ENCODE data around the gene IGSF23. TPM values are rescaled to one million over a fixed set of nuclear protein-coding genes. Genes with fewer than 3 reads are reported as not detected.

IGSF23 gene
- total and polyA plus RNA-seq, 2 donors (not counting 1 experiment from before 2014, with no cell fraction given), result not detected

DNA sequence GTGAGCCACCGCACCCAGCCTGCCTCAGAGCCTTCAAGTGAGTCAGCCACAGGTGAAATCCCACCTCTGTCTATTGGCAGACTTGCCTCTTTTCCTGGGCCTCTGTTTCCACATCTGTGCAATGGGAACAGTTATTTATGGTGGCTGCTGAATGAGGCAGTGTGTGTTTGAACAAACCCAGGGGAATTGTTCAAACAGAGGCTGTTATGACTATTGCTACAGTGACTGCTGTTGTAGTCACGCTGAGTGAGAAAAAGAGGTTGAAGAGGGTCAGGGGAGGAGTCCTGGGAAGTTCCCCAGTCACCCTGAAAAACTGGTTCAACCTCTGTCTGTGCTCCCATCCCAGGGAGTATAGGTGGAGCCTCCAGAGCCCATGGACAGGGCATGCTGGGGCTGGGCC is 58.0 kb downstream of the IGSF23 start, which contains the start of gene CEACAM19:
CEACAM19 (plus strand) TSS at position 83 of the 400 bp plus-strand sequence. CDS start 450 bp downstream, outside the sequence.
- intact Hi-C loops (cut with micrococcal nuclease), result no loop called here
- H3K79me2 ChIP-seq (ENCODE audit: control insufficient read depth, insufficient read depth, low read length), result no peaks in the 10 kb centered on the region
- 78% methylated on average over 2 of the region's 2 CpGs for WGBS (ENCODE audit: insufficient coverage)
- H2AFZ ChIP-seq (ENCODE audit: insufficient read depth, low read depth, low read length, poor library complexity, severe bottlenecking), result no peak within 1 kb of the TSS
- H3K4me1 ChIP-seq (ENCODE audit: control insufficient read depth in 2 of 2, insufficient read depth in 2 of 2, low read length in 2 of 2), result no peaks in the 10 kb centered on the region
- Mint-ChIP-seq H3K27ac (no peak within 1 kb of the TSS), H3K27me3 (peaks cover 5% of the 10 kb centered on the region), H3K4me3 (no peak within 1 kb of the TSS), H3K4me1 (no peaks in the 10 kb centered on the region), H3K9me3 (ENCODE audit: insufficient read depth) (peaks cover 2% of the 10 kb centered on the region)
- no peak within 1 kb of the TSS for H3K9ac ChIP-seq (ENCODE audit: low read length)
- ATAC-seq (ENCODE audit: low read depth), result no peak
- H3K27ac ChIP-seq (ENCODE audit: low read length in 2 of 2), result no peak within 1 kb of the TSS
- CTCF ChIA-PET, result interaction anchor here (1.4 kb wide), 1 partner anchor 14 kb away, joined by 3 read pairs; no protein-coding TSS in a partner anchor
- H3K36me3 ChIP-seq (replicated peaks in 1 of 2; ENCODE audit: control extremely low read depth in 1 of 2, control insufficient read depth in 1 of 2, extremely low read depth in 1 of 2, insufficient read depth in 2 of 2, low read length in 1 of 2), result no peaks in the 10 kb centered on the region
- H3K9me3 ChIP-seq (ENCODE audit: control extremely low read depth in 1 of 3, control insufficient read depth in 2 of 3, insufficient read depth in 1 of 3, low read length in 2 of 3), result peaks cover 0 to 8% (median 0%) of the 10 kb centered on the region in 3 donors
- no peak for TF ChIP-seq EZH2 (IDR thresholded peaks at IDR 0.05; ENCODE audit: borderline replicate concordance, insufficient read depth, low read depth, low read length, poor library complexity, severe bottlenecking)
- TF ChIP-seq CTCF (IDR thresholded peaks at IDR 0.05), result no peak
- no peaks in the 10 kb centered on the region for H3K27me3 ChIP-seq (replicated peaks in 1 of 4; ENCODE audit: control extremely low read depth in 1 of 4, control insufficient read depth in 3 of 4, insufficient read depth in 4 of 4, low read length in 3 of 4)
- POLR2A ChIA-PET, result no interaction called here
- H3K4me3 ChIP-seq (ENCODE audit: control extremely low read depth in 1 of 5, extremely low read depth in 1 of 5, insufficient read depth in 1 of 5, low read depth in 2 of 5, low read length in 4 of 5), result no peak within 1 kb of the TSS
- no peaks in the 10 kb centered on the region for H4K20me1 ChIP-seq (ENCODE audit: control insufficient read depth, insufficient read depth, low read length, poor library complexity, severe bottlenecking)
- no peak within 1 kb of the TSS for H3K4me2 ChIP-seq (replicated peaks; ENCODE audit: low read depth, low read length, poor library complexity, severe bottlenecking)
- no peak for DNase-seq

DNA sequence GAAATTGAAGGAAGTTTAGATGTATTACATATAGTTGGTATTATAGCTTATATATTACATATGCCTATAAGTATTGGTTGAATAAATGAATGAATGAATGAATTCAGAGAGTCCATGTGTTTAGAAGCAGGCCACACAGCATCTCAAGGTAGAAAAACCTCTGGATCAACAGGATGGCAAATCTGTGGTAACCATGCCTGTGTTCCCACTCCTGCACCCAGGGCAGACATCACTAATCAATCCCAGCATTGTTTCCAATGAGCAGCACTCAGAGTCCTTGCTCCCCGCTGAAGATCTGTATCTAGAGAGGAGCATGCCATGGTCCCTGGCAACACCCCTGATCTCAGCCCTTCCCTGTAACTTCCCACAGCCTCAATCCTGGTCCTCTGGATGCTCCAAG is 58.9 kb downstream of the IGSF23 start:
- Histone ChIP-seq H3K27me3 (replicated peaks in 1 of 4; ENCODE audit: control extremely low read depth in 1 of 4, control insufficient read depth in 3 of 4, insufficient read depth in 4 of 4, low read length in 3 of 4) (no peaks in the 10 kb centered on the region), H3K4me2 (replicated peaks; ENCODE audit: low read depth, low read length, poor library complexity, severe bottlenecking) (no peak overlapping the region), H3K27ac (ENCODE audit: low read length in 2 of 2) (no peak overlapping the region), H3K4me1 (ENCODE audit: control insufficient read depth in 2 of 2, insufficient read depth in 2 of 2, low read length in 2 of 2) (no peaks in the 10 kb centered on the region), H3K9me3 (ENCODE audit: control extremely low read depth in 1 of 3, control insufficient read depth in 2 of 3, insufficient read depth in 1 of 3, low read length in 2 of 3) (peaks cover 0 to 8% (median 0%) of the 10 kb centered on the region in 3 donors), H3K4me3 (ENCODE audit: control extremely low read depth in 1 of 5, extremely low read depth in 1 of 5, insufficient read depth in 1 of 5, low read depth in 2 of 5, low read length in 4 of 5) (no peak overlapping the region), H3K9ac (ENCODE audit: low read length) (no peak overlapping the region), H4K20me1 (ENCODE audit: control insufficient read depth, insufficient read depth, low read length, poor library complexity, severe bottlenecking) (no peaks in the 10 kb centered on the region), H3K36me3 (replicated peaks in 1 of 2; ENCODE audit: control extremely low read depth in 1 of 2, control insufficient read depth in 1 of 2, extremely low read depth in 1 of 2, insufficient read depth in 2 of 2, low read length in 1 of 2) (no peaks in the 10 kb centered on the region), H2AFZ (ENCODE audit: insufficient read depth, low read depth, low read length, poor library complexity, severe bottlenecking) (no peak overlapping the region), H3K79me2 (ENCODE audit: control insufficient read depth, insufficient read depth, low read length) (no peaks in the 10 kb centered on the region)
- ATAC-seq (ENCODE audit: low read depth), result no peak
- intact Hi-C loops (cut with micrococcal nuclease), result no loop called here
- CTCF ChIA-PET, result interaction anchor here (0.9 to 1.4 kb wide), 2 partner anchors 15 to 17 kb away, joined by 3 read pairs; no protein-coding TSS in a partner anchor
- H3K9me3 Mint-ChIP-seq (ENCODE audit: insufficient read depth), result peaks cover 2% of the 10 kb centered on the region
- WGBS (ENCODE audit: insufficient coverage), result 83% methylated on average over 1 of the region's 1 CpG
- no peak for TF ChIP-seq CTCF (IDR thresholded peaks at IDR 0.05)
- no peak for TF ChIP-seq EZH2 (IDR thresholded peaks at IDR 0.05; ENCODE audit: borderline replicate concordance, insufficient read depth, low read depth, low read length, poor library complexity, severe bottlenecking)
- H3K4me3 Mint-ChIP-seq, result no peak overlapping the region
- no peak for DNase-seq
- POLR2A ChIA-PET, result no interaction called here
- H3K4me1 Mint-ChIP-seq, result no peaks in the 10 kb centered on the region
- H3K27ac Mint-ChIP-seq, result no peak overlapping the region
- H3K27me3 Mint-ChIP-seq, result peaks cover 5% of the 10 kb centered on the region

All from B cell (primary cell).